Measurements from ENCODE around the gene PIK3C2B. TPM values are rescaled to one million over a fixed set of nuclear protein-coding genes. Genes with fewer than 3 reads are reported as not detected.

PIK3C2B gene
- total RNA-seq, 1 donor from 2014 or later = 256 TPM

- DNase-seq (ENCODE audit: low spot score) = no peak
- Mint-ChIP-seq H3K36me3 (ENCODE audit: low read depth, unreplicated experiment) (peaks cover 79% of the 10 kb centered on the region), H3K4me3 (ENCODE audit: unreplicated experiment) (no peak overlapping the region), H3K27ac (ENCODE audit: unreplicated experiment) (peak overlapping the region; percentile 34), H3K4me1 (ENCODE audit: unreplicated experiment) (peaks cover 86% of the 10 kb centered on the region), H3K27me3 (ENCODE audit: unreplicated experiment) (peaks cover 22% of the 10 kb centered on the region), H3K9me3 (ENCODE audit: unreplicated experiment) (no peaks in the 10 kb centered on the region)
- no peak for TF ChIP-seq CTCF (IDR thresholded peaks at IDR 0.05; ENCODE audit: unreplicated experiment)
Measured at GRCh38 chr1:204464701-204465100, 29.9 kb downstream of the PIK3C2B start.

GRCh38 chr1:204464187-204464631 lies 30.4 kb downstream of the PIK3C2B start:
- peaks cover 86% of the 10 kb centered on the region for H3K4me1 Mint-ChIP-seq (ENCODE audit: unreplicated experiment)
- DNase-seq (ENCODE audit: low spot score) = no peak
- no peak overlapping the region for H3K4me3 Mint-ChIP-seq (ENCODE audit: unreplicated experiment)
- no peak overlapping the region for H3K27ac Mint-ChIP-seq (ENCODE audit: unreplicated experiment)
- peaks cover 79% of the 10 kb centered on the region for H3K36me3 Mint-ChIP-seq (ENCODE audit: low read depth, unreplicated experiment)
- no peak for TF ChIP-seq CTCF (IDR thresholded peaks at IDR 0.05; ENCODE audit: unreplicated experiment)
- H3K27me3 Mint-ChIP-seq (ENCODE audit: unreplicated experiment) = peaks cover 21% of the 10 kb centered on the region
- H3K9me3 Mint-ChIP-seq (ENCODE audit: unreplicated experiment) = no peaks in the 10 kb centered on the region

GRCh38 chr1:204463125-204464060 lies 31.2 kb downstream of the PIK3C2B start:
- Mint-ChIP-seq H3K4me1 (ENCODE audit: unreplicated experiment) (peaks cover 88% of the 10 kb centered on the region), H3K27me3 (ENCODE audit: unreplicated experiment) (peaks cover 21% of the 10 kb centered on the region), H3K9me3 (ENCODE audit: unreplicated experiment) (no peaks in the 10 kb centered on the region), H3K4me3 (ENCODE audit: unreplicated experiment) (peak overlapping the region; percentile 31), H3K36me3 (ENCODE audit: low read depth, unreplicated experiment) (peaks cover 79% of the 10 kb centered on the region), H3K27ac (ENCODE audit: unreplicated experiment) (peak overlapping the region; percentile 82)
- no peak for DNase-seq (ENCODE audit: low spot score)
- no peak for TF ChIP-seq CTCF (IDR thresholded peaks at IDR 0.05; ENCODE audit: unreplicated experiment)

- no peak for DNase-seq (ENCODE audit: low spot score)
- peaks cover 26% of the 10 kb centered on the region for H3K27me3 Mint-ChIP-seq (ENCODE audit: unreplicated experiment)
- no peak for TF ChIP-seq CTCF (IDR thresholded peaks at IDR 0.05; ENCODE audit: unreplicated experiment)
- peaks cover 88% of the 10 kb centered on the region for H3K4me1 Mint-ChIP-seq (ENCODE audit: unreplicated experiment)
- peak overlapping the region; percentile 99 for H3K27ac Mint-ChIP-seq (ENCODE audit: unreplicated experiment)
- H3K9me3 Mint-ChIP-seq (ENCODE audit: unreplicated experiment) = no peaks in the 10 kb centered on the region
- peaks cover 82% of the 10 kb centered on the region for H3K36me3 Mint-ChIP-seq (ENCODE audit: low read depth, unreplicated experiment)
- H3K4me3 Mint-ChIP-seq (ENCODE audit: unreplicated experiment) = peak overlapping the region; percentile 65
Measured at GRCh38 chr1:204462229-204462561, 32.4 kb downstream of the PIK3C2B start.

Measured in endothelial cell (in vitro differentiated cells).